ENCODE results near the gene SPIRE2. TPM values are rescaled to one million over a fixed set of nuclear protein-coding genes. Genes with fewer than 3 reads are reported as not detected.

SPIRE2 gene
- total RNA-seq, 1 experiment from 2014 or later: 3.8 TPM

GRCh38 chr16:89869911-89870310 lies 41.6 kb downstream of the SPIRE2 start:
- no peak overlapping the region for H3K4me3 Mint-ChIP-seq (ENCODE audit: unreplicated experiment)
- CTCF ChIA-PET: interaction anchor here (4.5 kb wide), 1 partner anchor 9 kb away, joined by 24 read pairs; no protein-coding TSS in a partner anchor
- H3K27ac Mint-ChIP-seq (ENCODE audit: low read depth, unreplicated experiment): no peak overlapping the region
- intact Hi-C loops (cut with micrococcal nuclease): no loop called here
- BruUV-seq (replicated peaks): no TSS peak
- no peaks in the 10 kb centered on the region for H3K27me3 Mint-ChIP-seq (ENCODE audit: insufficient read depth, unreplicated experiment)
- peaks cover under 1% of the 10 kb centered on the region for H3K4me1 Mint-ChIP-seq (ENCODE audit: insufficient read depth, unreplicated experiment)
- TF ChIP-seq CTCF (IDR thresholded peaks at IDR 0.05; ENCODE audit: unreplicated experiment): no peak
- peaks cover 10% of the 10 kb centered on the region for H3K36me3 Mint-ChIP-seq (ENCODE audit: insufficient read depth, unreplicated experiment)
- POLR2A ChIA-PET: no interaction called here
- no peak for DNase-seq (ENCODE audit: unreplicated experiment)
- no peaks in the 10 kb centered on the region for H3K9me3 Mint-ChIP-seq (ENCODE audit: unreplicated experiment)

DNA sequence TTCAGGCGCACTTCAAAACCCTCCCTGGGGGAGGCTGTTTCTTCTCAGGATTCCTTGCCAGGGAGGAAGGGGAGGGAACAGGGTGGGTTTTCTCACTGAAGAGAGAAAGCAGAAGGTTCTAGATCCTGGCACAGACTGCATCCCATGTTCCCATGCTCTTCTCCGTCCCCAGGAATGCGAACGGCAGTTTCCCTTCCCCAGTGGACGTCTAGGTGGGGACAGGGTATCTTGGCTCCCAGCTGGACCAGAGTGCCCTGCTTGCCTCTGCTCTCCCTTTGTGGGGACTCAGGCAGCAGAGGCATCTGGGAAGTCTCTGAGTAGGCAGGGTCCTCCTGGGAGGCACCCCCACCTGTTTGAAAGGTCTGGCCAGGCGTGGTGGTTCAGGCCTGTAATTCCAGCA lies 42.2 kb downstream of the SPIRE2 start:
- intact Hi-C loops (cut with micrococcal nuclease): no loop called here

DNA sequence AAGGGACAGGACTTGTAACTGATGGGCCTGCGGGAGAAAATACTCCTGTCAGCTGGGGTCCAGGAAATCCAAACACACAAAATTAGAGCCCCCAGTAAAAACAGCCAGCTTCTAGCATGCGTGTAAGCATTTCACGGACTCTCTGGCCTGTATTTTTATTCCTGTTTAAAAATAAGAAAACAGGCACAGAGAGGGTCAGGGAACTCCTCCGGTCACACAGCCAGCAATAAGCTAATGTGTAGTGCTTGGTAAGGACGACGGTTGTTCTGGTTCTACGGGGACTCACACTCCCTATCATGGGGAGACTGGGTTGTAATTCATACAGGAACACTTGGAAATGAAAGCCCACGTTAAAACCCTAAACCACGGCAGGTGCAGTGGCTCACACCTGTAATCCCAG lies 43.6 kb downstream of the SPIRE2 start:
- H3K9me3 Mint-ChIP-seq (ENCODE audit: unreplicated experiment): no peaks in the 10 kb centered on the region
- H3K4me1 Mint-ChIP-seq (ENCODE audit: insufficient read depth, unreplicated experiment): peaks cover 5% of the 10 kb centered on the region
- H3K27ac Mint-ChIP-seq (ENCODE audit: low read depth, unreplicated experiment): no peak overlapping the region
- no peaks in the 10 kb centered on the region for H3K27me3 Mint-ChIP-seq (ENCODE audit: insufficient read depth, unreplicated experiment)
- BruUV-seq (replicated peaks): no TSS peak
- ChIA-PET CTCF (interaction anchor here (4.5 kb wide), 1 partner anchor 11 kb away, joined by 24 read pairs; no protein-coding TSS in a partner anchor), POLR2A (interaction anchor here (1.5 to 2.1 kb wide), 4 partner anchors 8 to 239 kb away, joined by 3 to 32 read pairs (median 9); no protein-coding TSS in a partner anchor)
- peak overlapping the region; percentile 89 for H3K4me3 Mint-ChIP-seq (ENCODE audit: unreplicated experiment)
- no peak for TF ChIP-seq CTCF (IDR thresholded peaks at IDR 0.05; ENCODE audit: unreplicated experiment)
- peaks cover 30% of the 10 kb centered on the region for H3K36me3 Mint-ChIP-seq (ENCODE audit: insufficient read depth, unreplicated experiment)
- intact Hi-C loops (cut with micrococcal nuclease): no loop called here
- no peak for DNase-seq (ENCODE audit: unreplicated experiment)

More for the DNA sequence above, 42.2 kb downstream of the SPIRE2 start:
- TF ChIP-seq CTCF (IDR thresholded peaks at IDR 0.05; ENCODE audit: unreplicated experiment): no peak
- H3K9me3 Mint-ChIP-seq (ENCODE audit: unreplicated experiment): no peaks in the 10 kb centered on the region
- H3K36me3 Mint-ChIP-seq (ENCODE audit: insufficient read depth, unreplicated experiment): peaks cover 15% of the 10 kb centered on the region
- H3K4me1 Mint-ChIP-seq (ENCODE audit: insufficient read depth, unreplicated experiment): peaks cover 5% of the 10 kb centered on the region
- ChIA-PET CTCF (interaction anchor here (4.5 kb wide), 1 partner anchor 10 kb away, joined by 24 read pairs; no protein-coding TSS in a partner anchor), POLR2A (no interaction called here)
- no peak overlapping the region for H3K4me3 Mint-ChIP-seq (ENCODE audit: unreplicated experiment)
- no peaks in the 10 kb centered on the region for H3K27me3 Mint-ChIP-seq (ENCODE audit: insufficient read depth, unreplicated experiment)
- no peak for DNase-seq (ENCODE audit: unreplicated experiment)
- no peak overlapping the region for H3K27ac Mint-ChIP-seq (ENCODE audit: low read depth, unreplicated experiment)
- BruUV-seq (replicated peaks): no TSS peak

DNA sequence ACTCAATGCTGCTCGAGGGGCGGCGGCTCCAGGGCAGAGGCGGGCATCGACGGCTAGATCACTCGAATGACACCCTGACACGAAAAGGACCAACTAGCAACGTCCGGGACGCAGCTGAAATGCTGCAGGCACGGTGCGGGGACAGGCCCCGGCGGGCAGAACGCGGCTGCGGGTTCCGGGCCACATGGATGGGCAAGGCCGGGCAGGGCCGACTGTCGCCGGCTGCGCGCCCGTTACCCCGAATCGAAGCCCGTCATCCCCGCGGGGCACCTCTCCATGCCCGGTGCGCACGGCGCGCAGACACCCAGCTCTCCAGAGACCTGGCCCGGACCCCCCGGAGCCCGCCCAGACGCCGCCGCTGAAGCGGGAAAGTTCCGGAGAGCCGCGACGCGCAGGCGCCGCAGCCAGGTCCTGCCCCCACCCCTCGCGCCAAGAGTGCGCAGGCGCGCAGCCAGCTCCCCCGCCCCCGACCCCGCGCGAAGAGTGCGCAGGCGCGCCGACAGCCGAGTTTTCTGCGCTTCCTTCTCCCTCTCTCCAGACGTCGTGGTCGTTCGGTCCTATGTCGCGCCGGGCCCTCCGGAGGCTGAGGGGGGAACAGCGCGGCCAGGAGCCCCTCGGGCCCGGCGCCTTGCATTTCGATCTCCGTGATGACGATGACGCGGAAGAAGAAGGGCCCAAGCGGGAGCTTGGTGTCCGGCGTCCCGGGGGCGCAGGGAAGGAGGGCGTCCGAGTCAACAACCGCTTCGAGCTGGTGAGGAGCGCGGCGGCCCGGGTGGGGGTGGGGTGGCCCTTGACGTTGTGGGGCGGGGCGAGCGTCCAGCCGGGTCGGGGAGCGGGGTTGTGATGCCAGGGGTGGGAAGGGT lies 45.1 kb downstream of the SPIRE2 start, which contains the start of gene TCF25:
Gene TCF25, plus strand, starts transcription at position 484 of the 863 bp plus-strand sequence. Its CDS starts 76 bp downstream, at position 560.
- DNase-seq (ENCODE audit: unreplicated experiment): peak; percentile 87
- intact Hi-C loops (cut with micrococcal nuclease): no loop called here
- no peaks in the 10 kb centered on the region for H3K27me3 Mint-ChIP-seq (ENCODE audit: insufficient read depth, unreplicated experiment)

More for the DNA sequence above, 45.1 kb downstream of the SPIRE2 start, which contains the start of gene TCF25:
- H3K36me3 Mint-ChIP-seq (ENCODE audit: insufficient read depth, unreplicated experiment): peaks cover 39% of the 10 kb centered on the region
- H3K9me3 Mint-ChIP-seq (ENCODE audit: unreplicated experiment): no peaks in the 10 kb centered on the region
- BruUV-seq (replicated peaks): TSS peak; percentile 58
- ChIA-PET POLR2A (interaction anchor here (0.6 to 2.1 kb wide), 28 partner anchors 8 to 1511 kb away, joined by 3 to 32 read pairs (median 5); partner anchors contain the start of genes CDK10, FANCA, SPIRE2 and TUBB3), CTCF (interaction anchor here (0.5 to 4.5 kb wide), 3 partner anchors 12 to 371 kb away, joined by 3 to 24 read pairs (median 4); no protein-coding TSS in a partner anchor)
- H3K4me3 Mint-ChIP-seq (ENCODE audit: unreplicated experiment): peak within 1 kb of the TSS; percentile 89
- peak within 1 kb of the TSS; percentile 99 for H3K27ac Mint-ChIP-seq (ENCODE audit: low read depth, unreplicated experiment)
- TF ChIP-seq CTCF (IDR thresholded peaks at IDR 0.05; ENCODE audit: unreplicated experiment): no peak
- peaks cover 11% of the 10 kb centered on the region for H3K4me1 Mint-ChIP-seq (ENCODE audit: insufficient read depth, unreplicated experiment)

All from MCF 10A (cell line).